SU-DHL-6 (cell line): ENCODE data around the gene APOL2.
"Not testable (repeated sequence)": the region's sequence is repeated elsewhere in the genome, so short reads cannot be mapped to it uniquely, and the experiment has no call there.

Source experiments
- H2AFZ ChIP-seq: fragments of 200-600 bp; sonication (generic); 2 replicates; pipeline ENCODE4 v1.6.1; 2014; ENCODE audit warnings: low read depth, mild to moderate bottlenecking, moderate library complexity, mixed read lengths, antibody characterized with exemption, low read length; ENCODE audit not compliant: severe bottlenecking
- H3F3A ChIP-seq: fragments of 200-600 bp; shearing (Covaris generic); 2 replicates; pipeline ENCODE4 v1.6.0; 2016; ENCODE audit warnings: antibody characterized with exemption, mild to moderate bottlenecking; ENCODE audit not compliant: insufficient read depth
- H3K27ac ChIP-seq: fragments of 200-600 bp; sonication (generic); 2 replicates; pipeline ENCODE4 v1.5.1; 2016; ENCODE audit warnings: low read depth, mild to moderate bottlenecking, low read length, moderate library complexity, mixed read lengths
- H3K27me3 ChIP-seq: fragments of 200-600 bp; sonication (generic), shearing (Covaris generic); 2 replicates; pipeline ENCODE4 v1.6.0; 2014; ENCODE audit warnings: mild to moderate bottlenecking, low read length
- H3K36me3 ChIP-seq: fragments of 200-600 bp; sonication (generic); 2 replicates; pipeline ENCODE4 v1.6.1; 2014; ENCODE audit warnings: mild to moderate bottlenecking, low read length, mixed read lengths
- H3K4me2 ChIP-seq: fragments of 300-600, 200-600 bp; shearing (Covaris generic), sonication (generic); 2 replicates; pipeline ENCODE4 v1.6.0; 2014; ENCODE audit warnings: low read length, low read depth, mild to moderate bottlenecking; ENCODE audit not compliant: poor library complexity, severe bottlenecking
- H3K4me3 ChIP-seq: fragments of 200-600 bp; sonication (generic); 2 replicates; pipeline ENCODE4 v1.5.1; 2014; ENCODE audit warnings: antibody characterized with exemption, low read length, mild to moderate bottlenecking, mixed read lengths; ENCODE audit not compliant: insufficient read depth, poor library complexity, severe bottlenecking
- H3K79me2 ChIP-seq: fragments of 200-600 bp; sonication (generic); 2 replicates; pipeline ENCODE4 v1.6.1; 2014; ENCODE audit warnings: mild to moderate bottlenecking, low read length, moderate library complexity; ENCODE audit not compliant: insufficient read depth
- H3K9ac ChIP-seq: fragments of 200-600 bp; sonication (generic); 2 replicates; pipeline ENCODE4 v1.7.0; 2014; ENCODE audit warnings: mild to moderate bottlenecking, low read length
- H3K9me2 ChIP-seq: fragments of 200-600 bp; sonication (generic); replicated peaks from 2 replicates; pipeline ENCODE4 v1.6.1; 2014; ENCODE audit warnings: low read length; ENCODE audit not compliant: insufficient read depth
- H3K9me3 ChIP-seq: fragments of 200-600 bp; sonication (generic); 2 replicates; pipeline ENCODE4 v1.6.1; 2014; ENCODE audit warnings: low read length, mixed read lengths; ENCODE audit not compliant: insufficient read depth
- H4K20me1 ChIP-seq: fragments of 200-600 bp; sonication (generic); 2 replicates; pipeline ENCODE4 v1.6.1; 2014; ENCODE audit warnings: low read depth, mild to moderate bottlenecking, antibody characterized with exemption, low read length, moderate library complexity, mixed read lengths
- CTCF ChIP-seq: fragments of 200-600 bp; sonication (generic); IDR thresholded peaks from one replicate; pipeline ENCODE4 v1.5.1; 2017; ENCODE audit warnings: antibody characterized with exemption, mild to moderate bottlenecking, low read length, moderate library complexity; ENCODE audit not compliant: insufficient read depth, poor library complexity, severe bottlenecking
- EZH2phosphoT487 ChIP-seq: fragments of 200-600 bp; sonication (generic), shearing (Covaris generic); conservative IDR thresholded peaks from 2 replicates; pipeline ENCODE4 v1.6.1; 2018; ENCODE audit warnings: mild to moderate bottlenecking, antibody characterized with exemption, low read length, moderate library complexity, mixed read lengths

APOL2 gene

GRCh38 chr22:36228944-36229343 lies 10.4 kb downstream of the APOL2 start:
- H3F3A ChIP-seq = no peaks in the 10 kb centered on the region

GRCh38 chr22:36228369-36228768 lies 11.0 kb downstream of the APOL2 start:
- not testable (repeated sequence) for H3K36me3 ChIP-seq, H3K79me2 ChIP-seq, H2AFZ ChIP-seq, H3K4me2 ChIP-seq, H3K4me3 ChIP-seq, H4K20me1 ChIP-seq, H3K27me3 ChIP-seq, H3K9me3 ChIP-seq, H3K27ac ChIP-seq, H3F3A ChIP-seq, H3K9ac ChIP-seq, H3K9me2 ChIP-seq

More at GRCh38 chr22:36228944-36229343, 10.4 kb downstream of the APOL2 start:
- Histone ChIP-seq H3K4me3 (no peak overlapping the region), H3K4me2 (no peak overlapping the region), H3K79me2 (no peaks in the 10 kb centered on the region), H3K27ac (no peak overlapping the region), H3K27me3 (no peaks in the 10 kb centered on the region), H3K9me2 (no peaks in the 10 kb centered on the region), H4K20me1 (no peaks in the 10 kb centered on the region), H3K9me3 (no peaks in the 10 kb centered on the region), H3K36me3 (no peaks in the 10 kb centered on the region), H2AFZ (no peak overlapping the region), H3K9ac (no peak overlapping the region)
- no peak for TF ChIP-seq CTCF
- TF ChIP-seq EZH2phosphoT487 = no peak

GRCh38 chr22:36227806-36228205 lies 11.5 kb downstream of the APOL2 start:
- Histone ChIP-seq H3K9me2 (no peaks in the 10 kb centered on the region), H4K20me1 (no peaks in the 10 kb centered on the region), H3K4me3 (no peak overlapping the region), H3K9ac (no peak overlapping the region), H2AFZ (no peak overlapping the region), H3K36me3 (no peaks in the 10 kb centered on the region), H3K27ac (no peak overlapping the region), H3F3A (no peaks in the 10 kb centered on the region), H3K4me2 (no peak overlapping the region), H3K79me2 (no peaks in the 10 kb centered on the region), H3K27me3 (no peaks in the 10 kb centered on the region), H3K9me3 (no peaks in the 10 kb centered on the region)
- TF ChIP-seq EZH2phosphoT487 (no peak), CTCF (no peak)

- no peaks in the 10 kb centered on the region for H3K36me3 ChIP-seq
- H3K4me2 ChIP-seq = no peak overlapping the region
- no peaks in the 10 kb centered on the region for H3K79me2 ChIP-seq
- no peaks in the 10 kb centered on the region for H3F3A ChIP-seq
- H3K9ac ChIP-seq = no peak overlapping the region
- no peak overlapping the region for H3K4me3 ChIP-seq
- TF ChIP-seq CTCF = no peak
- TF ChIP-seq EZH2phosphoT487 = no peak
- no peak overlapping the region for H3K27ac ChIP-seq
- no peaks in the 10 kb centered on the region for H4K20me1 ChIP-seq
- no peaks in the 10 kb centered on the region for H3K9me2 ChIP-seq
- H2AFZ ChIP-seq = no peak overlapping the region
- H3K27me3 ChIP-seq = no peaks in the 10 kb centered on the region
- no peaks in the 10 kb centered on the region for H3K9me3 ChIP-seq
These were observed 11.9 kb downstream of the APOL2 start for GRCh38 chr22:36227396-36227795.
